ENCODE results near the gene C9orf72.

GRCh38 chr9:27614551-27614950, 41.3 kb upstream of the C9orf72 start:
- no peak for TF ChIP-seq POLR2A (IDR thresholded peaks at IDR 0.05)
- TF ChIP-seq, protein P1, sequence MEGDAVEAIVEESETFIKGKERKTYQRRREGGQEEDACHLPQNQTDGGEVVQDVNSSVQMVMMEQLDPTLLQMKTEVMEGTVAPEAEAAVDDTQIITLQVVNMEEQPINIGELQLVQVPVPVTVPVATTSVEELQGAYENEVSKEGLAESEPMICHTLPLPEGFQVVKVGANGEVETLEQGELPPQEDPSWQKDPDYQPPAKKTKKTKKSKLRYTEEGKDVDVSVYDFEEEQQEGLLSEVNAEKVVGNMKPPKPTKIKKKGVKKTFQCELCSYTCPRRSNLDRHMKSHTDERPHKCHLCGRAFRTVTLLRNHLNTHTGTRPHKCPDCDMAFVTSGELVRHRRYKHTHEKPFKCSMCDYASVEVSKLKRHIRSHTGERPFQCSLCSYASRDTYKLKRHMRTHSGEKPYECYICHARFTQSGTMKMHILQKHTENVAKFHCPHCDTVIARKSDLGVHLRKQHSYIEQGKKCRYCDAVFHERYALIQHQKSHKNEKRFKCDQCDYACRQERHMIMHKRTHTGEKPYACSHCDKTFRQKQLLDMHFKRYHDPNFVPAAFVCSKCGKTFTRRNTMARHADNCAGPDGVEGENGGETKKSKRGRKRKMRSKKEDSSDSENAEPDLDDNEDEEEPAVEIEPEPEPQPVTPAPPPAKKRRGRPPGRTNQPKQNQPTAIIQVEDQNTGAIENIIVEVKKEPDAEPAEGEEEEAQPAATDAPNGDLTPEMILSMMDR (IDR thresholded peaks at IDR 0.05) = no peak
- no peak for TF ChIP-seq POLR2AphosphoS5 (IDR thresholded peaks at IDR 0.05)
- TF ChIP-seq EP300 (IDR thresholded peaks at IDR 0.05; ENCODE audit: low read depth) = no peak
